SH-SY5Y (cell line): Measurements from ENCODE around the gene NRARP.

Experiments
- GATA2 ChIP-seq: IDR thresholded peaks from 2 replicates; pipeline ENCODE4 v1.6.1; 2011; ENCODE audit warnings: mild to moderate bottlenecking, low read depth, low read length
- GATA3 ChIP-seq: IDR thresholded peaks from 2 replicates; pipeline ENCODE4 v1.6.1; 2011; ENCODE audit warnings: low read depth, mild to moderate bottlenecking, low read length, moderate library complexity

DNA sequence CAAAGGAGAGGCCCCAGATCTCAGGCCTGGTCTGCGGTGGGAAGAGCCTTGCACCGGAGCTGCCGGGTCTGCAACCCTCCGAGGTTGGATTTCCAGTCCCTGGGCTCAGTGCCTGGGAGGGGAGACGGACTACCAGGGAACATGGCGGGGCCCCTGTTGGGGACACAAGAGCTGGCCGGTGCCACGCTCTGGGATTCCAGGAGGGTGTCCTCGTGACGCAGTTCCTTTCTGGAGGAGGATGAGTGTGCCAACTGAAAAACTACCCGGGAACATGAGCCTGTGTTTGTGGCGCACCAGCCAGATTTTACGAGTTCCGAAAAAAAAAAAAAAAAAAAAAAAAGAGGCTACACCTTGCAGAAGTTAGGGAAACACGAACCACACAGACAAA, 9.0 kb downstream of the NRARP start:
- TF ChIP-seq GATA2 (no peak), GATA3 (no peak)
